A549 (cell line): ENCODE results near the gene DYNC1I1.

ENCODE experiments used
- CBX2 ChIP-seq: fragments of 200-600 bp; sonication (generic); IDR thresholded peaks from 2 replicates; pipeline ENCODE4 v1.6.1; 2016; ENCODE audit warnings: low read depth, mild to moderate bottlenecking, borderline replicate concordance
- CHD4 ChIP-seq: fragments of 200-600 bp; sonication (generic); IDR thresholded peaks from 2 replicates; pipeline ENCODE4 v1.6.1; 2016; ENCODE audit warnings: antibody characterized with exemption, mild to moderate bottlenecking, borderline replicate concordance
- CTCF ChIP-seq: fragments of >200 bp; sonication (Bioruptor Twin); formaldehyde crosslinking; IDR thresholded peaks from 3 replicates; pipeline ENCODE4 v1.5.1; 2016
- FOSL2 ChIP-seq, 2 experiments: fragments of 450-650 bp in 1 of 2; fragments of >200 bp in 1 of 2; sonication (Bioruptor Twin) in 1 of 2; formaldehyde crosslinking; IDR thresholded peaks; 2 replicates each; pipeline versions ENCODE4 v1.5.0 to v1.6.1; 2016 to 2020; ENCODE audit warnings: mild to moderate bottlenecking in 1 of 2, moderate library complexity in 1 of 2
- GATA3 ChIP-seq: IDR thresholded peaks from 2 replicates; pipeline ENCODE4 v1.6.1; 2012; ENCODE audit warnings: borderline replicate concordance
- HDAC2 ChIP-seq: fragments of 200-600 bp; sonication (generic); IDR thresholded peaks from 2 replicates; pipeline ENCODE4 v1.6.1; 2016
- MYC ChIP-seq: IDR thresholded peaks from 2 replicates; pipeline ENCODE4 v1.6.1; 2012; ENCODE audit warnings: mild to moderate bottlenecking, inconsistent platforms, low read length, improper control_type of control experiment, borderline replicate concordance
- NR3C1 ChIP-seq: fragments of >200 bp; sonication (Bioruptor Twin); formaldehyde crosslinking; IDR thresholded peaks from 3 replicates; pipeline ENCODE4 v1.6.1; 2017
- POLR2A ChIP-seq: IDR thresholded peaks from 2 replicates; pipeline ENCODE4 v1.6.1; 2012; ENCODE audit warnings: mild to moderate bottlenecking, low read length
- RFX5 ChIP-seq: fragments of 450-650 bp; IDR thresholded peaks from 2 replicates; pipeline ENCODE4 v1.7.1; 2014; ENCODE audit warnings: antibody characterized with exemption, mild to moderate bottlenecking, moderate library complexity
- TF ChIP-seq, protein P1 (sequence below): IDR thresholded peaks from 2 replicates; pipeline ENCODE4 v1.6.1; 2012

GRCh38 chr7:96028729-96029128 lies 256.4 kb downstream of the DYNC1I1 start:
- TF ChIP-seq CTCF (no peak), GATA3 (no peak), RFX5 (no peak), HDAC2 (no peak), POLR2A (no peak), FOSL2 (IDR thresholded peaks at IDR 0.05) (no peak), FOSL2 (CRISPR knock-in tag; IDR thresholded peaks at IDR 0.05) (no peak), MYC (no peak), CBX2 (no peak), CHD4 (no peak), NR3C1 (no peak)
- TF ChIP-seq, protein P1, sequence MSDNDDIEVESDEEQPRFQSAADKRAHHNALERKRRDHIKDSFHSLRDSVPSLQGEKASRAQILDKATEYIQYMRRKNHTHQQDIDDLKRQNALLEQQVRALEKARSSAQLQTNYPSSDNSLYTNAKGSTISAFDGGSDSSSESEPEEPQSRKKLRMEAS: no peak
